GM21529 (cell line): ENCODE measurements around the gene CKAP4.
A peak's percentile ranks its signal among the peaks of the same experiment; 100 is the strongest.

Experiments used
- ATAC-seq: cut with Tn5 transposase; IDR thresholded peaks from one replicate; pipeline ENCODE4 v1.9.1; 2021; ENCODE audit not compliant: unreplicated experiment

Gene CKAP4

DNA sequence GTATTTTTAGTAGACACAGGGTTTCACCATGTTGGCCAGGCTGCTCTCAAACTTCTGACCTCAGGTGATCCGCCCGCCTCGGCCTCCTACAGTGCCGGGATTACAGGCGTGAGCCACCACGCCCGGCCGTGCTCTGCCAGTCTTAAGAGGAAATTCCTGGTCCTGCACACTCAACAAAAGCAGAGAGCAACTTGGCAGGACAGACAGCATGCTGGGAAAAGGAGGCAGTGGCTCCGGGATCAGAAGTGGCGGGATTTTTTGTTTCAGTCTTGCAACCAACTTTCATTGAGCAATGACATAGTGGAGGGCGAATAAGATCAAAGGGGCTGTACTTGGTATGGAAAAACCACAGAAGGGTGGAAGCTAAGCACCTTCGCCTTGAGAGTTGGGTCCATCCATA lies 2.1 kb downstream of the CKAP4 start:
- ATAC-seq, result no peak

DNA sequence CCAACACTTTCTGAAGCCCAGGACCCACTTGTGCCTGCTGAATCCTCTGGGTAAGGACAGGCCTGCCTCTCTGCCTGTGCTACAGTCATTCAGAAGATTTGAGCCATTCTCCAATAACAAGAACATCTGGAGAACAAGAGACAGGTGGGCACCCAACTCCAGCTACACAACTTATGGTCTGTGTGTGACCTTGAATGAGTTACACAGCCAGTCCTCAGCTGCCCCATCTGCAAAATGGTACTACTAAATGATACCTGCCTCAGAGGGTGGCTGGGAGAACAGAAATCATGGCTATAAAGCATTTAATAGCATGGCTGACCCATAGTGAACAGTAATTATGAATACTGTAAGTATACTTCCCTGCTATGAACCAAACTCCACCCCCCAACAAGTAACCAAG lies 4.2 kb downstream of the CKAP4 start:
- ATAC-seq, result no peak

DNA sequence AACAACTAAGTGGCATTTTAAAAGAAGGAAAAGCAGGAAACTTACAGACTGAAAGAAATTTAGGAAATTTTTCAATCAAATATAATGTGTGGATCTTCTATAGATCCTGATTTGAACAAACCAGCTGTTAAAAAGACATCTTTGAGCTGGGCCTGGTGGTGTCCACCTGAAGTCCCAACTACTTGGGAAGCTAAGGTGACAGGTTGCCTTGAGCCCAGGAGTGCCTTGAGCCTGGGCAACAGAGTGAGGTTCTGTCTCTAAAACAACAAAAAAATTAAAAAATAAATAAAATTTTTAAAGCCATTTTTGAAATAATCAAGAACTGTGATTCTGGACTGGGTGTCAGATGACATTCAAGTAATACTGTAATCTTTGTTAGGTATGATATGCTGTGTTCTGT lies 7.0 kb downstream of the CKAP4 start:
- no peak for ATAC-seq

DNA sequence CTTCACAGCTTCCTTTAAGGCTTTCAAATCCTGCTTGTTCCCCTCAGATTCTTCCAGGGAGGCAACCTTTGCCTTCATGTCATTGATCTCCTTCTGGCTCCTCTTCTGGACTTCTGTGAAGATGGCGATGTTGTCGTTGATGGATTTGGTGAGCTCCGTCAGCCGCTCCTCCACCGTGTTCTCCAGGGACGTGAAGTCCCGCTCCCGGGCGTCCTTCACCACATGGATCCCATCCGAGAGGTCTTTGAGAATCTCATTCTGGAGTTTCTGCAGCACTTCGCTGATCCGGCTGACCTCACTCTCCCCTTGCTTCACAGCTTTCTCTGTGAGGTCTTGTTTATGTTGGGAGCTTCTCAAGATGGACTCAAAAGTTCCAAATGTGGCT lies 7.9 kb downstream of the CKAP4 start:
- ATAC-seq, result no peak

DNA sequence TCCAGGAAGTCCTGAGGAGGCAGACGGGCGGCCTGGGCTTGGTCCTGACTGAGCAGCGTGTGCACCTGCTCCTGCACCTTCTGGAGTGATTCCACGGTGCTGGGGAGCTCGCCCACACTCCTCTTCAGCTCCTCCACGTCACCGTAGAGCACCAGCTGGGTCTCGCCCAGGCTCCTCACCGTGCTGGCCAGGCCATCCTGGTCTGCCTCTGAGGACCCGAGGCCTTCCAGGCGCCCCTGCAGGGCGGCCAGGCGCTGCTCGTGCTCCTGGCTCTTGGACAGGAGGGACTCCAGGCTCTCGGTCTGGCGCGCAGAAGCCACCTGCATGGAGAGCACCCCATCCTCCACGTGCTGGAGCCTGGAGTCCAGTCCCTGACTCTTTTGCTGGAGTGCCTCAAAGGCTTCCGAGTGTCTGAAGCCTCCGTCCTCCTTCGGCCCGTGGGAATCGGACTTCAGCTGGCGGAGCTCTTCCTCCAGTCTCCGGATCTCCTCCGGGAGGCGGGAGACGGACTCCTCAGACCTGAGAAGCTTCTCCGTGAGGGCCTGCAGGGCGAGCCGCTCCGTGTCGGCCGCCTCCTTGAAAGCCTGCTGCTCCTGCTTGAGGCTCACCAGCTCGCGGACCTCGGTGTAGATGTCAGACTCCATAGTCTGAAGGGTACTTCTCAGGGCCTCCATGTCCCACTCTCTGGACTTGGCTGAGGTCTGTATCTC lies 8.4 kb downstream of the CKAP4 start:
- ATAC-seq, result no peak

DNA sequence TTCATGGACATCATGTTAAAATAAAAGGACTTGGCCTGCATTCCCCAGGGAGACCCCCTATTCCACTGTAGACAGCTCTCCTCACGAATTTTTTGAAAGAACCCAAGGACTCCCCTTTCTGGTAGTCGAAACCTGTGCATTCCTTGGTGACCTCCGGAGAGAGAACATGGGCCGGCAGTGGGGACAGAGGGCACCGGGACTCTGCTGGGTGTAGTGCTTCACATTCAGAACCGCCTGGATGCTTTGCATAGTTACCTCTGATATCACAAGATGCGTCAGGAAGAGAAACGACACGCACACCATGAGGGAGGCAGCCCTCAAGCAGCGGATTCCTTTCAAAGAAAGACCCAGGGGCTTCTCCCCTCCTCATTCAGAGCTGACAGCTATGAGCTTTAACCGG lies 9.7 kb downstream of the CKAP4 start:
- no peak for ATAC-seq

DNA sequence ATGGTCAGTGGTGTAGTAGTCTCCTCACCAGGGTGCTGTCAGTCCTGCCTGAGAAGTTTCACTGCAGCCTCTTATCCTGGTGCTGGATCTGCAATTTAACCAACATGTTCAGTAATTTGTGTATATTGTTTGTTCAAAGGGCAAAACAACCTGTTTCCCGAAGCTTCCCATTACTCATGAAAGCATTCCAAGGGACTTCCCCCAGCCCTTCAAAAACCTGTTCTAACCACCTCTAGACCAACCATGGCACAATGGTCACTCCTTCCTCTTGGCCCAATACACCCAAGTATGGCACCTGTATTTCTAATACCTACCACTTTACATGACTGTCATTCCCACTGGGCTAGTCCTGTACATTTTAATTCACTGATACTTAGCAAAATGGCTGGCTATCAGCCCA lies 12.1 kb downstream of the CKAP4 start:
- ATAC-seq, result no peak

DNA sequence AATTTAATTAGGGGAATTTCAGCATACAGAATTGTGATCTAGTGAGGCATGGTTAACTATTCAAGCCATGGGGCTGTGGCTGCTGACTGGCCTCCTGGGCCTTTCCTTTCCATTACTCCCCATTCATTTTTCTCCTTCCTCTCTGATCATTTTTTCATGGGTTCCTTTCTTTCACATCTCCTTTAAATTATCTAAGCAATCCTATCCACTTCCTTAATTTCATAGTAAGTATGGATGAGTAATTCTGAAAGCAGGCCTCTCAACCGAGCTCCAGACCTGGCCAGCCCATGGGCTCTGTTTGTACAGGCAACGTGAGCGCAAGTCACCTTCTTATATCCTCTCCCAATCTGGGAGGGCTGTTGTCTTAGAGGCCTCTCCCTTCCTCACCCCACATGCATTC lies 13.4 kb downstream of the CKAP4 start:
- no peak for ATAC-seq

DNA sequence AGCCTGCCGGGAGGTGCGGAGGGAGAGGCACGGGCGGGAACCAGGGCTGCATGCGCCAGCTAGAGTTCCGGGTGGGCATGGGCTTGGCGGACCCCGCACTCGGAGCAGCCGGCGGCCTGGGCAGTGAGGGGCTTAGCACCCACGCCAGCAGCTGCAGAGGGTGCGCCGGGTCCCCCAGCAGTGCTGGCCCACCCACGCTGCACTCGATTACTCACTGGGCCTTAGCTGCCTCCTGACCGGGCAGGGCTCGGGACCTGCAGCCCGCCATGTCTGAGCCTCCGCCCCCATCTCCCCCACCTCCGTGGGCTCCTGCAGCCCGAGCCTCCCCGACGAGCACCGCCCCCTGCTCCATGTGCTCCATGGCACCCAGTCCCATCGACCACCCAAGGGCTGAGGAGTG lies 14.8 kb downstream of the CKAP4 start:
- ATAC-seq, result no peak

DNA sequence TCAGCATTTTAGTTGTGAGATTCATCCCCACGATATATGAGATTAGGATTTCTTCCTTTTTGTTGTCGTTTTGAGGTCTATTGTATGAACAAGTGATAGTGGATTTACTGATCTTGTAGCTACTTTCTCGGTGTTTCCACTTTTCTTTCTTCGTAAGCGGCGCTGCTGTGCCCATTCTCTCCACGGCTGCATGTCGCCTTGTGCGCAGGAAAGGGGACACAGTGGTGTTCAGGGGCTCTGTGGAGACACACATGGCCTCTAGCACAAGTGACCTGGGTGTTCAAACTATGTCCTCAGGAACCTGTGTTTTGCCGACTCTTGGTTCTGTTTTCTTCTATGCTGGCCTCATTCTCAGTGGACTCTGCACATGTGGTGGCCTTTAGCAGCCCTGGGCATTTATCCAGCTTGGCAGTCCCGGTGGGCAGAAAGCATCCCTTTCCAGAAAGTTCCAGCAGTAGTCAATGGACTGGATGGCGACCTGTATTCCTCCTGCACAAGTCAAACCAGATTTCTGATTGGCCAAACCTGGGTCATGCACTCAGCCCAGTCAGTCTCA lies 18.7 kb downstream of the CKAP4 start:
- ATAC-seq, result no peak

DNA sequence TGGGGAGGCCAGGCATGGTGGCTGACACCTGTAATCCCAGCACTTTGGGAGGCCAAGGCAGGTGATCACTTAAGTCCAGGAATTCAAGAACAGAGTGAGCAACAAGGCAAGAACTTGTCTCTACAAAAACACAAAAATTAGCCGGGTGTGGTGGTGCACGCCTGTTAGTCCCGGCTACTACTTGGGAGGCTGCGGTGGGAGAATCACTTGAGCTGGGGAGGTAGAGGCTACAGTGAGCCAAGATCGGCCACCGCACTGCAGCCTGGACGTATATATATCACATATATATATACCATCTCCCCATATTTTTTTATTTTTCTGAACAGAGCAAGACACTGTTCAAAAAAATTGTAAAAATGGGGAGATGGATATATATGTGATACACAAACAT lies 19.5 kb downstream of the CKAP4 start:
- no peak for ATAC-seq

DNA sequence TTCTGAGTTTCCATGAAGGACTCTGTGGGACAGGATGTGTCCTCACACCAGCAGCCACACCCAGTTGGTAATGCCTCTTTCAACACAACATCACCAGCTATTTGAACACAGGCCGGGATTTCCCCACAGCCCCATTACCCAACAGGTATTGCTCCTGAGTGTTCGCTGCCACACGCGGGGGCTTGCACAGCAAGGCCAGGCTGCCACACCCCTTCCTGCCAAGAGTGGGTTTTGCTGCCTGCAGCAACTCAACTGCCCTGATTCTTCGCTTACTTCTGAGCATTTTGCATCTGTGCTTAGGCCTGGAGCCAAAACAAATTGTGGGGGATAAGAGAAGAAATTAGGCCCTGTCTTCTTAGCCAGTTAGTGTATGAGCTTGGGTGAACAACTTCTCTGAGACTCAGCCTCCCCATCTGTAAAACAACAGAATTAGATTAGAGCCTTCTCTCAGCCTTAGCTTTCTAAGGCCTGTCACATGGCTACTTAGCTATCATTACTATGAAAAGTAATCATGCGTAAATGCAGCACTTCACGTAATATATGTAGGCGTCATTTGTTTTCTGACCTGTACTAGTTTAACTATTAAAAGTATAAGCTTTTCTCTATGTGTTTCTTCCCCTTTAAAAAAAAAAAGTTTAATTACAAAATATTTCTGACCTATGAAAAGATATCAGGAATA lies 20.0 kb downstream of the CKAP4 start:
- no peak for ATAC-seq

DNA sequence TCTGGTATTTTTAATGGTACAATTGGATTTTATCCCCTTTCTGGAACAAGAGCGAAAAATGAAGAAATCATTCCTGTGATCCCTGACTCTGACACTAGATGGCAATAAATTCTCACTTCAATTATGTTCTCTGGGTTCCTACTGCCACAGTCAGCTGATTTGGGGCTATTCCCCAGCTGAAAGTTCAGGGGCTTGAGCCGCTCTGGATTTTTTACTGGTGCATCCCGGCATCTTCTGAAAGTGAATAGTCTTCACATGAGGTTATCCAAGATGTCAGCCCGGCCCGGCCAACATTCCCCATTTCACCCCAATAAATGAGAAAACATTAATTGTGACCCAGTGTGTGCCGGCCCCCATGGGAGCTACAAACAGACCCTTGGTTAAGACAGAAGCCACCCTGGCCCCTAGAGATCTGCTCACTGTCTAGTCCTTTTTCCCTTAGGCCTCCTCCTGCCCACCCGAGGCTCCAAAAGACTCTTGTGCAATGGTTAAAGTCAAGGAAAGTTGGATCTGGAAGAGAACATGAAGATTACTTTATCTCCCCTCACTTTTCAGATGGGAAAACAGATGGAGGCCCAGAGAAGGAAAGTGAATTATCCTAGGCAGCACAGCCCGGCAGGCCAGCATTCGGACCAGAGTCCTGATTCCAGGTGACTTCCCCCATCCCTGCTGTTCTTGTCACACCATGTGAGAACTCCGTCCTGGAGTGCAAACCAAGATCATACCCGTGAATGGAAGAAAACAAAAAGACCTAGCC lies 20.8 kb downstream of the CKAP4 start:
- ATAC-seq, result no peak

DNA sequence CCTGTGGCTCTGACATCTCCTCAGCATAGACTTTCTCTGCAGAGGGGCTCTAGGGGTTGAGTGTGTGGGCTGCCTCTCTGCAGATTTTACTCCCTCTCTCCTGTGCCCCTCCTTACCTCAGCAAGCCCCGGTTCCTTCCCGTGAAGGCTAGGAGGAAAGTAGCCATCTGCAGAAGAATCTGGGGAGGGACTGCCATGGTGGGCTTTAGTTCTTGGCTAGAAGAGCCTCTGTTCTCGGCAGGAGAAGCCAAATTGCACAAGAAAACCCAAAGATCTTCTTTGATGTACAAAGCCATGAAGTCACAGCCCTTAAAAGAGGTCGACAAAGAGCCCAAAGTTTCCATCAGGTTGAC lies 23.5 kb downstream of the CKAP4 start:
- ATAC-seq, result peak; percentile 12

DNA sequence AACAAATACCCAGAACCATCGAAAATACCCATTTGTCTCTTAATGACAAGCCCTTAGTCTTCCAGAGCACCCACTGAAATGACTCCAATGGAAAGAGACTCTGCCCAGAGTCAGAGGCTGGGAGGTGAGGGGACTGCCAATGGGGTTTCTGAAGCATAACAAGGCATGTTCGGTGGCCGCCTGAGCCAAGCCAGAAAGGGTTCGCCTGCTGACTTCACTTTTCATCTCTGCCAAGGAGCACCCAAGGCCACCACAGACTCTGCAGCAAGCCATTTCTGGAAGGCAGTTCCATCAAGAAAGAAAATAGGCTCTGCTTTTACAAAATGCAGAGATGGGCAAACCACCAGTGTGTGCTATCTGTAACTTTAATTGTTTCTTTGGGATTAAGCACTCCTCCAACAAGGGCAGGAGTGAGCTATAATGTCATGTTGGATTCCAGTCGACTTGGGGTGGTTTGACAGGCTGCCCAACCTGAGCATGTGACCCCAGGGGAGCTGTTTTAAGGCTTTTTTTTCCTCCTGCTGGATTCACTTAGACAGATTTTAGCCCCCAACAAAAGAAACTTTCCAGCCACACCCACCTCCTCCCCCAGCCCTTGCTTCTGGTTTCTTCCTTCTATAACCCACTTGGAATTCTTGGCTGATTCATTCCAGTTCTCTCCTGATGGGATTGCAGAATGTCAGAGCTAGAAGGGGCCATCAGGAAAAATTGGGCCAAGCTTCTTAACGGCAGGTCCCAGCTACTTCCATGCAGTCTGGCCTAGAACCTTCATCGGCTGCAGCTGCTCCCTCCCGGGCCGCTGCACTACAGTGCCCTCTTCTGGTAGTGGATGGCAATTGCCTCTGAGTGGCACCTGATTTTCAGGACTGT lies 24.1 kb downstream of the CKAP4 start:
- ATAC-seq, result peak; percentile 78

DNA sequence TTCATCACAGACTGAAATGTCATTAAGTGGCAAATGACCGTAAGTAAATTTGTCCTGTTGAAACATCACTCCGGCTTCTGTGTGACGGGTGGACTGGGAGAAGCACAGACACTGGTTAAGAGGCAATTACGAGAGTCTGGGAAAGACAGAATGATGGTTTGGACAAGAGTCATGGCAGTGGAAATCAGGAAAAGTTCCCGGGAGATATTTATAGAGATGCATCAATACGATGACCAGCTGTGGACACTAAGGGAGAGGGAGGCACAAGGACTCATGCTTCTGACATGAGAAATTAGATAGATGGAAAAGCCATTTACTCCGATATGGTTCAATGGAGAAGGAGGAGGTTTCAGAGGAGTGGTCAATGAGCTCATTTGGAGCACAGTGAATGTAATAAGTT lies 27.3 kb downstream of the CKAP4 start:
- ATAC-seq, result no peak

DNA sequence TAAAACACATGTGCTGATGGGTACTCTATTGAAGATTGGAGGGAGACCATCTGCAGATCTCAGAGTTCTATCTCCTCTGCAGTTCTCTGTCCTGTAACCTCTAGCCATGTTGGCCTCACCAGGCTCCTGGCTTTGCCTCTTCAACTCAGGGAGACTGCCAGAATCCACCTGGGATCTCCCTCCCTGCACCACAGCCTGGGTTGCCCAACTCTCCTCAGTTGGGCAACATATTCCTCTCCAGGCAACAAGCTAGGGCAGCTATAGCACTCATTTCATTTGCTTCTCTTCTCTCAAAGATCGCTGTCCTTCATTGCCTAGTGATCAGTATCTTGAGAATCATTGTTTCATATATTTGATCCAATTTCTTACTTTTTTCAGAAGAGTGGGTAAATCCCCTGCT lies 28.8 kb downstream of the CKAP4 start:
- ATAC-seq, result no peak

DNA sequence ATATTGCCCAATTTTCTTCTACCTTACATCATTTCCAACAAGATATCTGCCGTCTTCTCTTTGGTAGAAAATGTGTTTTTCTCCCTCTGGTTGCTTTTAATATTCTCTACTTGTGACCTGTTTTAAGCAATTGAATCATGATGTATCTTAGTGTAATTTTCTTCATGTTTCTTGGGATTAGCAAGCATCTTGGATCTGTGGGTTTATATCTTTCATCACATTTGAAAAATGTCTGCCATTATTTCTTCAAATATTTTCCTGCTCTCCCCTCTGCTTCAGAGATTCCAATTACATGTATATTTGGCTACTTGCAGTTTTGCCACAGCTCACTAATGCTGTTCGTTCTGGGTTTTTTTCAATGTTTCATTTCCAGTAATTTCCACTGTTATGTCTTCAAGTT lies 30.1 kb downstream of the CKAP4 start:
- no peak for ATAC-seq

DNA sequence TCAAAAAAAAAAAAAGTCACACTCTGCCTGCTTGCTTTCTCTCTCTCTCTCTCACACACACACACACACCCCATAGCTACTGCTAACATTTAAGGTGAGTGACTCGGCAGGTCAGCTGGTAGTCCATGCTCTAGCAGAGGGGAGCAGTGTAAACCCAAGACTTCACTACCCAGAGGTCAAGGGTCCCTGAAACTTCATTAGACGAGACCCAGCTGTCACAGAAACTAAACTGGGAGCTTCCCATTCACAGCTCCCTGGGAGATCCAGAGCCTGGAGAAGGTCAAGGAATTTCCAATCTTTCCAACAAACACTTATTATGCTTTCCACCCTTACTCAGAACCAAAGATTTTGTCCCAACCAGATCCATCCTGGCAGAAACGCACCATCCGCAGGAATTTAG lies 33.2 kb downstream of the CKAP4 start:
- ATAC-seq, result no peak

DNA sequence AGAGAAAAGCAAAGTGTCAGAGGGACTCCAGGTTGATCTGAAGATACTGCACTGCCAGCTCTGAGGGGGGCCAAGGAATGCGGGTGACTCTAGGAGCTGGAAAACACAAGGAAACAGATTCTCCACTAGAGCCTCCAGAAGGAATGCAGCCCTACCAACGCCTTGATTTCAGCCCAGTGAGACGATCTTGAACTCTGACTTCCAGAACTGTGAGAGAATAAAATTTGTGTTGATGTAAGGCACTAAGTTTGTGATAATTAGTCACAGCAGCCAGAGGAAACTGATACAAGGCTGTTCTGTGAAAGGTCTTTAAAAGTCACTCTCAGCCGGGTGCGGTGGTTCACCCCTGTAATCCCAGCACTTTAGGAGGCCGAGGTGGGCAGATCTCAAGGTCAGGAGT lies 34.2 kb downstream of the CKAP4 start:
- ATAC-seq, result no peak

DNA sequence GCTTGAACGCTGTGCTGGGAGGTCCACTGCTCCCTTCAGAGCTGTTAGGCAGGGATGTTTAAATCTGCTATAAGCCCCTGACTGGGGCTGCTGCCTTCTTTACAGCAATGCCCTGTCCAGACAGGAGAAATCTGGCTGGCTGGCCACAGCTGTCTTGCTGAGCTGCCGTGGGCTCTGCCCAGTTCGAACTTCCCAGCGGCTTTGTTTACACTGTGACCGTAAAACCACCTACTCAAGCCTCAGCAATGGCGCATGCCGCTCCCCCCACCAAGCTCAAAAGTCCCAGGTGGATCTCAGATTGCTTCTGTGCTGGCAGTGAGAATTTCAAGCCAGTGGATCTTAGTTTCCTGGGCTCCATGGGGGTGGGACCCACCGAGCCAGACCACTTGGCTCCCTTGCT lies 35.8 kb downstream of the CKAP4 start:
- no peak for ATAC-seq
